Mesendoderm (in vitro differentiated cells): ENCODE results near the gene CCNY.
A peak's percentile ranks its signal among the peaks of the same experiment; 100 is the strongest.

Experiments used
- DNase-seq: peaks from one replicate; pipeline ENCODE4 v3.0.0; 2013
- H2AK5ac ChIP-seq: 2 replicates; pipeline ENCODE4 v1.6.1; 2013; ENCODE audit warnings: low read length, inconsistent platforms
- H2BK120ac ChIP-seq: 2 replicates; pipeline ENCODE4 v1.6.1; 2013; ENCODE audit warnings: low read depth, mild to moderate bottlenecking, low read length, moderate library complexity, mixed read lengths
- H2BK15ac ChIP-seq: replicated peaks from 2 replicates; pipeline ENCODE4 v1.6.1; 2013; ENCODE audit warnings: low read depth, mild to moderate bottlenecking, moderate library complexity
- H2BK5ac ChIP-seq: 2 replicates; pipeline ENCODE4 v1.6.1; 2013; ENCODE audit warnings: low read length, inconsistent platforms
- H3K18ac ChIP-seq: 2 replicates; pipeline ENCODE4 v1.6.1; 2013; ENCODE audit warnings: mild to moderate bottlenecking, low read length, mixed read lengths
- H3K23ac ChIP-seq: one replicate; pipeline ENCODE4 v1.6.1; 2013; ENCODE audit warnings: low read length
- H3K27ac ChIP-seq: 2 replicates; pipeline ENCODE4 v1.5.1; 2013; ENCODE audit warnings: low read depth, mild to moderate bottlenecking, inconsistent platforms, low read length, moderate library complexity
- H3K27me3 ChIP-seq: 2 replicates; pipeline ENCODE4 v1.6.1; 2013; ENCODE audit warnings: low read length, control low read depth, mild to moderate bottlenecking, inconsistent platforms; ENCODE audit not compliant: insufficient read depth, poor library complexity
- H3K36me3 ChIP-seq: 2 replicates; pipeline ENCODE4 v1.6.1; 2013; ENCODE audit warnings: low read length, inconsistent platforms; ENCODE audit not compliant: control insufficient read depth, insufficient read depth
- H3K4ac ChIP-seq: one replicate; pipeline ENCODE4 v1.6.1; 2013; ENCODE audit warnings: low read depth, mild to moderate bottlenecking, low read length, moderate library complexity
- H3K4me1 ChIP-seq: 2 replicates; pipeline ENCODE4 v1.6.1; 2013; ENCODE audit warnings: low read depth, low read length, inconsistent platforms; ENCODE audit not compliant: control insufficient read depth
- H3K4me2 ChIP-seq: 2 replicates; pipeline ENCODE4 v1.6.1; 2013; ENCODE audit warnings: low read length
- H3K4me3 ChIP-seq: 2 replicates; pipeline ENCODE4 v1.5.1; 2013; ENCODE audit warnings: mild to moderate bottlenecking, low read length
- H3K56ac ChIP-seq: one replicate; pipeline ENCODE4 v1.6.1; 2013; ENCODE audit warnings: low read length
- H3K79me1 ChIP-seq: 2 replicates; pipeline ENCODE4 v1.6.1; 2013; ENCODE audit warnings: low read length, inconsistent platforms
- H3K79me2 ChIP-seq: 2 replicates; pipeline ENCODE4 v1.6.1; 2013; ENCODE audit warnings: mild to moderate bottlenecking, low read length; ENCODE audit not compliant: control insufficient read depth, insufficient read depth
- H3K9ac ChIP-seq: 2 replicates; pipeline ENCODE4 v1.6.1; 2013; ENCODE audit warnings: low read length, inconsistent platforms
- H4K5ac ChIP-seq: one replicate; pipeline ENCODE4 v1.6.1; 2013; ENCODE audit warnings: low read length
- H4K8ac ChIP-seq: one replicate; pipeline ENCODE4 v1.6.1; 2013; ENCODE audit warnings: low read depth, mild to moderate bottlenecking, control low read depth, low read length, moderate library complexity
- WGBS: extraction: QIAGEN DNeasy Blood & Tissue Kit; methylation state at CpG from one replicate; pipeline ENCODE4 v1.1.7; 2013; ENCODE audit warnings: low lambda C conversion rate, missing lambda C conversion rate; ENCODE audit not compliant: insufficient coverage; ENCODE audit errors: extremely low coverage; 5-methylcytosine and 5-hydroxymethylcytosine counted together

Gene CCNY

GRCh38 chr10:35508647-35509046 is 172.3 kb downstream of the CCNY start:
- no peak overlapping the region for H3K9ac ChIP-seq

GRCh38 chr10:35510891-35511290 is 174.6 kb downstream of the CCNY start:
- Histone ChIP-seq H3K36me3 (no peaks in the 10 kb centered on the region), H2BK15ac (no peak overlapping the region), H2BK120ac (no peak overlapping the region), H3K9ac (no peak overlapping the region), H3K56ac (no peak overlapping the region), H4K8ac (no peak overlapping the region), H3K4ac (no peak overlapping the region), H3K4me2 (no peak overlapping the region), H3K23ac (no peak overlapping the region), H3K79me1 (peaks cover 5% of the 10 kb centered on the region), H3K4me3 (no peak overlapping the region), H2AK5ac (no peak overlapping the region), H4K5ac (no peak overlapping the region), H3K27me3 (no peaks in the 10 kb centered on the region), H2BK5ac (no peak overlapping the region), H3K79me2 (no peaks in the 10 kb centered on the region), H3K27ac (no peak overlapping the region), H3K18ac (no peak overlapping the region), H3K4me1 (no peaks in the 10 kb centered on the region)
- DNase-seq, result no peak
- no CpG with 5 or more reads among the region's 8 CpGs for WGBS

More at GRCh38 chr10:35508647-35509046, 172.3 kb downstream of the CCNY start:
- Histone ChIP-seq H3K18ac (no peak overlapping the region), H3K4ac (no peak overlapping the region), H4K8ac (no peak overlapping the region), H2BK5ac (no peak overlapping the region), H2AK5ac (no peak overlapping the region), H2BK120ac (no peak overlapping the region), H3K4me1 (no peaks in the 10 kb centered on the region), H3K79me1 (peaks cover 5% of the 10 kb centered on the region), H3K56ac (no peak overlapping the region), H3K79me2 (no peaks in the 10 kb centered on the region), H3K27me3 (no peaks in the 10 kb centered on the region), H3K23ac (no peak overlapping the region), H3K4me3 (no peak overlapping the region), H4K5ac (no peak overlapping the region), H3K36me3 (no peaks in the 10 kb centered on the region), H2BK15ac (no peak overlapping the region), H3K27ac (no peak overlapping the region), H3K4me2 (no peak overlapping the region)
- no peak for DNase-seq
- WGBS, result no CpG with 5 or more reads among the region's 1 CpG

- Histone ChIP-seq H3K27ac (no peak overlapping the region), H3K4me3 (no peak overlapping the region), H4K5ac (no peak overlapping the region), H3K4me1 (no peaks in the 10 kb centered on the region), H2BK120ac (no peak overlapping the region), H3K56ac (no peak overlapping the region), H3K27me3 (no peaks in the 10 kb centered on the region), H3K36me3 (no peaks in the 10 kb centered on the region), H3K4me2 (no peak overlapping the region), H3K18ac (no peak overlapping the region), H2AK5ac (no peak overlapping the region), H4K8ac (no peak overlapping the region), H3K23ac (no peak overlapping the region), H3K79me1 (peaks cover 4% of the 10 kb centered on the region), H3K79me2 (no peaks in the 10 kb centered on the region), H2BK15ac (no peak overlapping the region), H3K9ac (no peak overlapping the region), H2BK5ac (no peak overlapping the region), H3K4ac (no peak overlapping the region)
- WGBS, result no CpG with 5 or more reads among the region's 8 CpGs
- DNase-seq, result no peak
Observed at GRCh38 chr10:35511647-35512046, 175.3 kb downstream of the CCNY start.

GRCh38 chr10:35516102-35516670 is 179.9 kb downstream of the CCNY start:
- H2BK15ac ChIP-seq, result no peak overlapping the region
- H3K4ac ChIP-seq, result no peak overlapping the region
- no peak overlapping the region for H3K9ac ChIP-seq
- no peaks in the 10 kb centered on the region for H3K4me1 ChIP-seq
- WGBS, result no CpG with 5 or more reads among the region's 2 CpGs
- DNase-seq, result no peak
- H3K27ac ChIP-seq, result no peak overlapping the region
- H3K23ac ChIP-seq, result no peak overlapping the region
- H2BK5ac ChIP-seq, result no peak overlapping the region
- H3K27me3 ChIP-seq, result no peaks in the 10 kb centered on the region
- H3K4me3 ChIP-seq, result no peak overlapping the region
- no peak overlapping the region for H3K4me2 ChIP-seq
- H3K36me3 ChIP-seq, result no peaks in the 10 kb centered on the region
- H3K18ac ChIP-seq, result no peak overlapping the region
- no peak overlapping the region for H3K56ac ChIP-seq
- peaks cover 9% of the 10 kb centered on the region for H3K79me1 ChIP-seq
- H4K8ac ChIP-seq, result no peak overlapping the region
- no peak overlapping the region for H4K5ac ChIP-seq
- H3K79me2 ChIP-seq, result peaks cover 2% of the 10 kb centered on the region
- H2BK120ac ChIP-seq, result no peak overlapping the region
- H2AK5ac ChIP-seq, result no peak overlapping the region

- Histone ChIP-seq H3K27ac (peak overlapping the region; percentile 56), H2BK15ac (no peak overlapping the region), H3K18ac (no peak overlapping the region), H3K79me2 (peaks cover 2% of the 10 kb centered on the region), H2AK5ac (no peak overlapping the region), H4K8ac (no peak overlapping the region), H3K36me3 (no peaks in the 10 kb centered on the region), H3K4ac (peak overlapping the region; percentile 75), H2BK120ac (no peak overlapping the region), H3K9ac (no peak overlapping the region), H3K4me2 (no peak overlapping the region), H2BK5ac (peak overlapping the region; percentile 81), H3K4me3 (no peak overlapping the region), H4K5ac (no peak overlapping the region), H3K56ac (peak overlapping the region; percentile 57), H3K27me3 (no peaks in the 10 kb centered on the region), H3K23ac (no peak overlapping the region), H3K4me1 (no peaks in the 10 kb centered on the region), H3K79me1 (peaks cover 11% of the 10 kb centered on the region)
- WGBS, result no CpG with 5 or more reads among the region's 11 CpGs
- DNase-seq, result no peak
Observed at GRCh38 chr10:35517431-35518181, 181.3 kb downstream of the CCNY start.
